SK-N-MC (cell line): Measurements from ENCODE around the gene SERTM2.

Experiments
- DNase-seq: peaks from one replicate; pipeline ENCODE4 v3.0.0-alpha.2; 2011; ENCODE audit warnings: low read depth, low spot score
- H3K27ac ChIP-seq: fragments of 200-600 bp; sonication (generic); 2 replicates; pipeline ENCODE4 v1.5.1; 2016; ENCODE audit warnings: mixed run types
- H3K36me3 ChIP-seq: fragments of 200-600 bp; sonication (generic); 2 replicates; pipeline ENCODE4 v1.6.1; 2017; ENCODE audit warnings: antibody characterized with exemption, low read length, mixed read lengths; ENCODE audit not compliant: insufficient read depth
- H3K4me3 ChIP-seq: fragments of 200-600 bp; sonication (generic); 2 replicates; pipeline ENCODE4 v1.5.1; 2016
- H3K9ac ChIP-seq: fragments of 200-600 bp; sonication (generic); 2 replicates; pipeline ENCODE4 v1.8.0; 2017; ENCODE audit warnings: mixed run types, mixed read lengths; ENCODE audit not compliant: insufficient read length
- H3K9me3 ChIP-seq: fragments of 200-600 bp; sonication (generic); 2 replicates; pipeline ENCODE4 v1.6.1; 2017; ENCODE audit warnings: low read depth, mild to moderate bottlenecking, antibody characterized with exemption, low read length, moderate library complexity, mixed read lengths
- EZH2 ChIP-seq: fragments of 200-600 bp; sonication (generic); IDR thresholded peaks from one replicate; pipeline ENCODE4 v1.6.1; 2017; ENCODE audit warnings: antibody characterized with exemption
- FOXP2 ChIP-seq: optimal IDR thresholded peaks from 2 replicates; pipeline ENCODE3; 2011; ENCODE audit warnings: mild to moderate bottlenecking, moderate library complexity; ENCODE audit not compliant: insufficient read depth; ENCODE audit errors: extremely low read length, control extremely low read depth
- POLR2AphosphoS5 ChIP-seq: IDR thresholded peaks from 2 replicates; pipeline ENCODE4 v1.6.1; 2012; ENCODE audit warnings: mild to moderate bottlenecking, low read depth, low read length, borderline replicate concordance

The SERTM2 gene

DNA sequence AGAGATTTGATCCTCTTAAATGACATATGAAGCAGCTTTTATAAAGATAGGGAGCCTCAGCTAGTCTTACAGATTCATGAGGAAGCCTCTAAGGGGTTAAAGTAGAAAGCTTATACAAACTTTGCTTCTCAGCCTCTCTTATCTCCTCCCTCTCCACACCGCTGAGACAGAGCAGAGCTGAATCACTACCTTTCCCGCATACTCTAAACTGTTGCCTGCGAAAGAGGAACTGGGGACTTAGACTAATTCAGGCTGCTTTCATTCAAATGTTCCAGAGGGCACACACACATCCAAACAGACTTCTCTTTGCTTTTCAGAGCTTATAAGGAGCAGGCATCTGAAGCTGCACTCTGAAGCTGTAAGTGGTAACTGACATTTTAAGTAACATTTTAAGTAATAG is at the start of gene SERTM2:
SERTM2 (plus strand) TSS at position 169 of the 400 bp plus-strand sequence. CDS start 7,213 bp downstream, outside the sequence.
- H3K36me3 ChIP-seq = no peaks in the 10 kb centered on the region
- TF ChIP-seq POLR2AphosphoS5 (no peak), FOXP2 (no peak), EZH2 (no peak)
- no peak for DNase-seq
- no peak within 1 kb of the TSS for H3K27ac ChIP-seq
- H3K9ac ChIP-seq = no peak within 1 kb of the TSS
- no peak within 1 kb of the TSS for H3K4me3 ChIP-seq
- no peaks in the 10 kb centered on the region for H3K9me3 ChIP-seq

DNA sequence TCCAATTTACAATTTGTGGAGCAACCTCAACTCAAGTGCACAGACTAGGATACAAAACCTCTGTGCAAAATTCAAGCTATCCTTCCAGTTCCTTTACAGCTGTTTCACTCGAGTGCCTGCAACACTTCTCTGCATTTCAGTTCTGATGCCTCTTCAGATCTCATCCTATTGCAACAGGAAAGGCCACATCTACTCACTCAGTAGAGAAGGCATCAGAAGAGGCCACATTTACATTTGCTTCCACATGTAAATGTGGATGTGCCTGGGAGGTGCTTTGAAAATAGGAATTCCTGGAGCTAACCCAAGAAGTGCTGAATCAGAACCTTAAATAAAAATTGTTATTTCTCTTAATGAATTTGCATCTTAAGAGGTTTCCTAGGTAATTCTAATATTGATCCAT is 45.8 kb upstream of the SERTM2 start:
- TF ChIP-seq FOXP2 (no peak), EZH2 (no peak), POLR2AphosphoS5 (no peak)
- DNase-seq = no peak
- Histone ChIP-seq H3K9ac (no peak overlapping the region), H3K9me3 (no peaks in the 10 kb centered on the region), H3K4me3 (no peak overlapping the region), H3K36me3 (no peaks in the 10 kb centered on the region), H3K27ac (no peak overlapping the region)

DNA sequence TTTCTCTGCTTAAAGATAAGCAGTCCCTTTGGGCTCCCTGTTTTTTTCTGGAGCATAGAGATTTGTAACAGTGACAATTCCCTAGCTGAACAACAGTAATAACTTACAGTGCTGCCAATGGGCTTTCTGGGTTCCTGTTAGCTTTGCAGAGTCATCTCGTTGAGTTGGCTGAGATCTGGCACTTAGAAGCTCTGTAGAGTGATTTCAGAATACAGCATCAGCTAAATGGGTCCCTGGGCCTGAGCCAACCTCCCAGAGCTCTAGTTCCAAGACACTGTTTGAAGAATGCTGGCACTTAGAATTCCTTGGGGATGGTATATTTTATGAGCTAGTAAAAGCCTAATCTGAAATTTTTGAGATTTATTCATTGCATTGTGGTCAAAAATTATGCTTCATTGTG is 43.5 kb upstream of the SERTM2 start:
- Histone ChIP-seq H3K9me3 (no peaks in the 10 kb centered on the region), H3K9ac (no peak overlapping the region), H3K36me3 (no peaks in the 10 kb centered on the region), H3K27ac (no peak overlapping the region), H3K4me3 (no peak overlapping the region)
- TF ChIP-seq POLR2AphosphoS5 (no peak), FOXP2 (no peak), EZH2 (no peak)
- DNase-seq = no peak

DNA sequence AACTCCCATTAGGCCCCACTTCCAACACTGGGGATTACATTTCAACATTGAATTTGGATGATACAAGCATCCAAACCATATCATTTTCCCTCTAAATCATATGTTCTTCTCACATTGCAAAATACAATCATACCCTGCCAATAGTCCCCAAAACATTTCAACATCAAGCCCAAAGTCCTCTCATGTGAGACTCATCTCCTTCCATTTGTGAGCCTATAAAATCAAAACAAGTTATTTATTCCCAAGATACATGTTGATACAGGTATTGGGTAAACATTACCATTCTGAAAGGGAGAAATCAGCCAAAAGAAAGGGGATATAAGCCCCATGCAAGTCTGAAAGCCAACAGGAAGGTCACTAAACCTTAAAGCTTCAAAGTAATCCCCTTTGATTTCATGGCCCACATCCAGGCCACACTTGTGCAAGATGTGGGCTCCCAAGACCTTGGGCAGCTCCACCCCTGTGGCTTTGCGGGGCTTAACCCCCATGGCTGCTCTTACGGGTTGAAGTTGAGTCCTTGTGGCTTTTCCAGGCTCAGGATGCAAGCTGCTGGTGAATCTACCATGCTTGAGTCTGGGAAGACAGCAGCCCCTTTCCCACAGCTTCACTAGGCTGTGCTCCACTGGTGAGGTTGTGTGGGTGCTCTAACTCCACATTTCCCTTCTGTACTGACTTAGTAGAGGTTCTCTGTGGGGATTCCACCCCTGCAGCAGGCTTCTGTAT is 40.6 kb upstream of the SERTM2 start:
- TF ChIP-seq FOXP2 (no peak), POLR2AphosphoS5 (no peak), EZH2 (no peak)
- no peaks in the 10 kb centered on the region for H3K36me3 ChIP-seq
- H3K27ac ChIP-seq = no peak overlapping the region
- H3K9me3 ChIP-seq = no peaks in the 10 kb centered on the region
- DNase-seq = no peak
- no peak overlapping the region for H3K9ac ChIP-seq
- H3K4me3 ChIP-seq = no peak overlapping the region

GRCh38 chrX:111481896-111482295 is 29.5 kb upstream of the SERTM2 start:
- Histone ChIP-seq H3K9me3 (no peaks in the 10 kb centered on the region), H3K27ac (no peak overlapping the region), H3K9ac (no peak overlapping the region), H3K36me3 (no peaks in the 10 kb centered on the region), H3K4me3 (no peak overlapping the region)
- no peak for DNase-seq
- no peak for TF ChIP-seq FOXP2
- TF ChIP-seq POLR2AphosphoS5 = no peak
- TF ChIP-seq EZH2 = no peak

DNA sequence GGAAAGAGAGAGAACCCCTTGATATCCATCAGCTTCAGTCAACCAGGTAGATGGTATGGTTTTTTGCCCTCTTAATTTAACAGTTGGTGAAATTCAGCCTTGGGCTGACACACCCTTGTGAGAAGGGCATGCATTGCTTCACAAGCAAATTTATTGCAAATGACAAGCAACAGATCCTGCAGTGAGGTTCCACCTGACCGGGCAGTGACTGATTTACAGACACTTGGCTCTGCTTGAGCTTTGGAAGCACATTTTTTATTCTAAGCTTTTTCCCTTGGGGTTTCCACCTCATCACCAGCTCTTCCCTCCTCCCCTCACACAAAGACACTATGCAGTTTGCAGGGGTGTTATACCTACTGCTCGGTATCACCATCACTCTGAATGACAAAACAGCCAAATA is 28.3 kb upstream of the SERTM2 start:
- DNase-seq = no peak
- no peak overlapping the region for H3K27ac ChIP-seq
- H3K36me3 ChIP-seq = no peaks in the 10 kb centered on the region
- TF ChIP-seq EZH2 (no peak), FOXP2 (no peak), POLR2AphosphoS5 (no peak)
- no peaks in the 10 kb centered on the region for H3K9me3 ChIP-seq
- no peak overlapping the region for H3K4me3 ChIP-seq
- no peak overlapping the region for H3K9ac ChIP-seq

DNA sequence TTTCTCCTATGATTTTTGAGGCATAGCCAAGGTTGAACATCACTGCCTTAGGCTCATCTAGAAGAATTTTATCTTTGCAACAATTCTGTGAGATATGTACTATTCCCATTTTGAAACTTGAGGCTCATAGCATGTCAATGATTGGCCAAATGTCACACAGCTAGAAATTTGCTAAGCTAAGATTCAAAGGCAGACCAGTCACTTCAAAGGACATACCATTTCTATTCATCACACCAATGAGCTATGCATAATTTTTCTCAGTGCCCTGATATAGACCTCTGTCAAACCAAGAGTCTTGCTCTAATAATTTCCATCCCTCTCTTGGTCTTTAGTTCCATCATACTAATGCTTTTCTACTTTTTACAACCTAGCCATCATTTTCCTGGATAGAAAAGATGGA is 27.6 kb upstream of the SERTM2 start:
- no peaks in the 10 kb centered on the region for H3K9me3 ChIP-seq
- TF ChIP-seq EZH2 (no peak), POLR2AphosphoS5 (no peak)
- H3K4me3 ChIP-seq = no peak overlapping the region
- no peak for DNase-seq
- H3K27ac ChIP-seq = no peak overlapping the region
- no peaks in the 10 kb centered on the region for H3K36me3 ChIP-seq
- no peak overlapping the region for H3K9ac ChIP-seq

DNA sequence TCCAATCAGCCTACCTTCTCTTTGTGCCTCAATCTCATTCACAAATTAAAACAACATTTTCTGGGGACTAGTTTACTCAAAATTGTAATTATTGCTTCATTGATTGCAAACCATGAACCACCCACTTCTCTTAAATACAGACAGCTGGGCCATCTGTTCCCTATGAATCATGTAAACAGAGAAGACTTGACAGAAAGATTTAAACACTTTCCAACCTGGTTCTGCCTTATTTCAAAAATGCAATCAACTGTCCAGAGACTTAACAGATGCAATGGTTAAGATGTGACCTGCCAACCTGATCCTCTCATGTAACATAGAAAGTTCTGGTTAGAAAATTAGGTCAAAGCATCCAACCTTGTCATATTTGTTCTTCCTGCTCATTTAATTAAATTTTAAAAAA is 20.8 kb upstream of the SERTM2 start:
- no peak overlapping the region for H3K4me3 ChIP-seq
- H3K9ac ChIP-seq = no peak overlapping the region
- H3K27ac ChIP-seq = no peak overlapping the region
- H3K9me3 ChIP-seq = no peaks in the 10 kb centered on the region
- no peak for TF ChIP-seq EZH2
- no peak for TF ChIP-seq POLR2AphosphoS5
- TF ChIP-seq FOXP2 = no peak
- DNase-seq = no peak
- no peaks in the 10 kb centered on the region for H3K36me3 ChIP-seq

DNA sequence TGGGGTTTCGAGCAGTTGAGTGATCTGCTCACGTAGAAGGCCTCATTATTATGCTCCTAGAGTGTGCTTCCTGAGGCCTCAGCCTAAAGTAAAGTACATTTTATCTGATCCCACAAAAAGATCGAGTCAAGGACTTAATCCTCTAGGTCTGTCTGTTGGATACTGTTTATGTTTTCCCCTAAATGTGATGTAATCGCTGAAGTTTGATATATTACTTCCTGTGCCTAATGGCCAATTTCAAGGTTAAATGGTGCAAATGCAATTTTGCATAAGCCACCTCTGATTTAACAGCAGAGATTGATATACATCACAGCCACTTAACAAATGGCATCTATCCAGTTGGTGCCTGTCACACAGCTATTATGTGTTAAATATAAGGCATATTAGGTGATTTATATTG is 19.4 kb upstream of the SERTM2 start:
- no peak overlapping the region for H3K9ac ChIP-seq
- TF ChIP-seq EZH2 (no peak), POLR2AphosphoS5 (no peak), FOXP2 (no peak)
- H3K36me3 ChIP-seq = no peaks in the 10 kb centered on the region
- H3K27ac ChIP-seq = no peak overlapping the region
- DNase-seq = no peak
- no peak overlapping the region for H3K4me3 ChIP-seq
- H3K9me3 ChIP-seq = no peaks in the 10 kb centered on the region
